ENCODE results near the gene CEP41.

DNA sequence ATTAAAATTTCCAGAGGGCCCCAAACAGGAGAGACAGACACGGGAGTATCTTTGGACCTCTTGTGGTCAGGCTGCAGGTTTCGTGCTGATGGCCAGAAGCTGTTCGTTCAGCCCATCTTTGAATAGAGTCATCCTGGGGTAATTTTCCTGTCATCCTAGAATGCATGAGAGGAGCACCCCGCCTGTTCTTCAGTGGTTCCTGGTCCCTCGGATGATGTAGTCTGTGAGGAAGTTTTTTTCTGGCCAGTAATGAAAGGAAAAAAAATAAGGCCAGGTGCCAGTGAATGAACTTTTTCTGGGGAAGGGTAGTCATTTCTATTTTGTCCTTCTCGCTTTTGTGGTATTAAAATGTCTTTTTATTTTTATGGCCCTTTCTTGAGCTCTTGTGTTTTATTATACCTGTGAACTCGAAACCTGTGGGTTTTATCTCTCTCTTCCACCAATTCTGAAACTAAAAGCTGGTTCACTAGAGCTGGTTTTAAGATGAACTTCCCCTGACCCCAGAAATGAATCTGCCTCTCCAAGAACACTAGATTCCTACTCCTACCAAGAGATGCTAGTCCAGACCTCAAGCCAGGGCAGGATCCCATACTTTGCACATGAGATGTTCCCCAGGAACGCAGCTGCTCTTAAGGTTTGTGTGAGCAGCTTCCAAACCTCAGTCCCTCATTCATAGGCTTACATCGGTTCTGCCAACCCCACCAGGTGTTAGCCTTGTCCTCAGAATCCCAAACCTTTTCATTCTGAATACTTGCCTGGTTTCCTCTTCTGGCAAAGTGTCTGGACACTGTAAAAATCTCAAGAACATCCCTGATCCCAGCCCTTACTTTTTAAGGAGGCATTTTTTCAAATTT lies 35.7 kb upstream of the CEP41 start:
- TF ChIP-seq, protein P1, sequence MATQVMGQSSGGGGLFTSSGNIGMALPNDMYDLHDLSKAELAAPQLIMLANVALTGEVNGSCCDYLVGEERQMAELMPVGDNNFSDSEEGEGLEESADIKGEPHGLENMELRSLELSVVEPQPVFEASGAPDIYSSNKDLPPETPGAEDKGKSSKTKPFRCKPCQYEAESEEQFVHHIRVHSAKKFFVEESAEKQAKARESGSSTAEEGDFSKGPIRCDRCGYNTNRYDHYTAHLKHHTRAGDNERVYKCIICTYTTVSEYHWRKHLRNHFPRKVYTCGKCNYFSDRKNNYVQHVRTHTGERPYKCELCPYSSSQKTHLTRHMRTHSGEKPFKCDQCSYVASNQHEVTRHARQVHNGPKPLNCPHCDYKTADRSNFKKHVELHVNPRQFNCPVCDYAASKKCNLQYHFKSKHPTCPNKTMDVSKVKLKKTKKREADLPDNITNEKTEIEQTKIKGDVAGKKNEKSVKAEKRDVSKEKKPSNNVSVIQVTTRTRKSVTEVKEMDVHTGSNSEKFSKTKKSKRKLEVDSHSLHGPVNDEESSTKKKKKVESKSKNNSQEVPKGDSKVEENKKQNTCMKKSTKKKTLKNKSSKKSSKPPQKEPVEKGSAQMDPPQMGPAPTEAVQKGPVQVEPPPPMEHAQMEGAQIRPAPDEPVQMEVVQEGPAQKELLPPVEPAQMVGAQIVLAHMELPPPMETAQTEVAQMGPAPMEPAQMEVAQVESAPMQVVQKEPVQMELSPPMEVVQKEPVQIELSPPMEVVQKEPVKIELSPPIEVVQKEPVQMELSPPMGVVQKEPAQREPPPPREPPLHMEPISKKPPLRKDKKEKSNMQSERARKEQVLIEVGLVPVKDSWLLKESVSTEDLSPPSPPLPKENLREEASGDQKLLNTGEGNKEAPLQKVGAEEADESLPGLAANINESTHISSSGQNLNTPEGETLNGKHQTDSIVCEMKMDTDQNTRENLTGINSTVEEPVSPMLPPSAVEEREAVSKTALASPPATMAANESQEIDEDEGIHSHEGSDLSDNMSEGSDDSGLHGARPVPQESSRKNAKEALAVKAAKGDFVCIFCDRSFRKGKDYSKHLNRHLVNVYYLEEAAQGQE (IDR thresholded peaks at IDR 0.05; ENCODE audit: insufficient replicate concordance, low read depth), result no peak
- TF ChIP-seq, protein P2, sequence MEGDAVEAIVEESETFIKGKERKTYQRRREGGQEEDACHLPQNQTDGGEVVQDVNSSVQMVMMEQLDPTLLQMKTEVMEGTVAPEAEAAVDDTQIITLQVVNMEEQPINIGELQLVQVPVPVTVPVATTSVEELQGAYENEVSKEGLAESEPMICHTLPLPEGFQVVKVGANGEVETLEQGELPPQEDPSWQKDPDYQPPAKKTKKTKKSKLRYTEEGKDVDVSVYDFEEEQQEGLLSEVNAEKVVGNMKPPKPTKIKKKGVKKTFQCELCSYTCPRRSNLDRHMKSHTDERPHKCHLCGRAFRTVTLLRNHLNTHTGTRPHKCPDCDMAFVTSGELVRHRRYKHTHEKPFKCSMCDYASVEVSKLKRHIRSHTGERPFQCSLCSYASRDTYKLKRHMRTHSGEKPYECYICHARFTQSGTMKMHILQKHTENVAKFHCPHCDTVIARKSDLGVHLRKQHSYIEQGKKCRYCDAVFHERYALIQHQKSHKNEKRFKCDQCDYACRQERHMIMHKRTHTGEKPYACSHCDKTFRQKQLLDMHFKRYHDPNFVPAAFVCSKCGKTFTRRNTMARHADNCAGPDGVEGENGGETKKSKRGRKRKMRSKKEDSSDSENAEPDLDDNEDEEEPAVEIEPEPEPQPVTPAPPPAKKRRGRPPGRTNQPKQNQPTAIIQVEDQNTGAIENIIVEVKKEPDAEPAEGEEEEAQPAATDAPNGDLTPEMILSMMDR (IDR thresholded peaks at IDR 0.05; ENCODE audit: insufficient read depth, low read length), result no peak
- TF ChIP-seq POLR2AphosphoS5 (IDR thresholded peaks at IDR 0.05; ENCODE audit: low read depth) (no peak), GABPA (IDR thresholded peaks at IDR 0.05; ENCODE audit: low read depth) (no peak)
